Naive thymus-derived CD8-positive, alpha-beta T cell (primary cell): ENCODE results near the gene RALGPS1. TPM values are rescaled to one million over a fixed set of nuclear protein-coding genes. Genes with fewer than 3 reads are reported as not detected.

ENCODE experiments used
- polyA plus RNA-seq, 3 donors: library from polyadenylated mRNA; unstranded; fragments of 300-500 nt; fragmentation: Illumina TruSeq; gene quantifications; one replicate each; pipeline ENCODE4 v1.2.3, GENCODE V29; 2021
- total RNA-seq, 8 experiments: library from RNA in 2 of 8; stranded (reverse) in 2 of 8; gene quantifications; one replicate each; pipeline ENCODE4 v1.2.3 and lab custom pipeline; 2021 to 2026

The RALGPS1 gene
- total and polyA plus RNA-seq, 5 experiments from 2014 or later = 0.83 to 6.4 (median 1.8) TPM

Other genes with a start within 250 kb of the RALGPS1 start
- 10 to 100 TPM; 22.5 to 29.3 TPM for gene ZBTB43, start 109.7 kb upstream of the RALGPS1 start, total RNA-seq
- 10 to 100 TPM in 1 of 3 donors, 1 to 10 TPM in 2; 6.9 to 14.9 (median 9.1) TPM for gene ZBTB43, start 109.7 kb upstream of the RALGPS1 start, polyA plus RNA-seq
- gene ZBTB34, start 54.1 kb upstream of the RALGPS1 start, total RNA-seq = 1 to 10 TPM; 8.3 to 8.5 TPM
- under 1 TPM; 0.61 to 0.99 (median 0.66) TPM for gene ZBTB34, start 54.1 kb upstream of the RALGPS1 start, polyA plus RNA-seq
- gene ANGPTL2, start 207.9 kb downstream of the RALGPS1 start, total RNA-seq = not detected
- not detected for gene ANGPTL2, start 207.9 kb downstream of the RALGPS1 start, polyA plus RNA-seq